Osteocyte (in vitro differentiated cells): ENCODE data around the gene ACSF3. TPM values are rescaled to one million over a fixed set of nuclear protein-coding genes. Genes with fewer than 3 reads are reported as not detected.
A peak's percentile ranks its signal among the peaks of the same experiment; 100 is the strongest.
"Not testable (repeated sequence)": the region's sequence is repeated elsewhere in the genome, so short reads cannot be mapped to it uniquely, and the experiment has no call there.

Source experiments
- DNase-seq: peaks from one replicate; pipeline ENCODE4 v3.0.0; 2021; ENCODE audit warnings: mixed read lengths; ENCODE audit not compliant: unreplicated experiment; ENCODE audit errors: extremely low spot score
- H3K27ac Mint-ChIP-seq: one replicate; pipeline ENCODE4 v1.8.0; 2021; ENCODE audit warnings: mild to moderate bottlenecking, mixed read lengths; ENCODE audit not compliant: unreplicated experiment
- H3K27me3 Mint-ChIP-seq: one replicate; pipeline ENCODE4 v1.8.0; 2021; ENCODE audit warnings: mixed read lengths; ENCODE audit not compliant: unreplicated experiment
- H3K36me3 Mint-ChIP-seq: one replicate; pipeline ENCODE4 v1.8.0; 2021; ENCODE audit warnings: mixed read lengths; ENCODE audit not compliant: unreplicated experiment
- H3K4me1 Mint-ChIP-seq: one replicate; pipeline ENCODE4 v1.8.0; 2021; ENCODE audit warnings: mixed read lengths; ENCODE audit not compliant: unreplicated experiment
- H3K4me3 Mint-ChIP-seq: one replicate; pipeline ENCODE4 v1.8.0; 2021; ENCODE audit warnings: mild to moderate bottlenecking, moderate library complexity, mixed read lengths; ENCODE audit not compliant: unreplicated experiment
- H3K9me3 Mint-ChIP-seq: one replicate; pipeline ENCODE4 v1.8.0; 2021; ENCODE audit warnings: mixed read lengths; ENCODE audit not compliant: unreplicated experiment
- CTCF ChIP-seq: fragments of 200-600 bp; sonication (generic); IDR thresholded peaks from 2 replicates; pipeline ENCODE4 v1.5.0; 2021; ENCODE audit warnings: antibody characterized with exemption, mild to moderate bottlenecking, moderate library complexity
- total RNA-seq: library from RNA; stranded (reverse); gene quantifications from 2 replicates; pipeline ENCODE4 v1.2.1, GENCODE V29; 2021

ACSF3 gene
- total RNA-seq, 1 donor from 2014 or later, result 33.5 TPM

GRCh38 chr16:89087922-89088497 lies 5.6 kb upstream of the ACSF3 start:
- DNase-seq, result no peak
- Mint-ChIP-seq H3K36me3 (no peaks in the 10 kb centered on the region), H3K4me3 (no peak overlapping the region), H3K4me1 (no peaks in the 10 kb centered on the region), H3K27me3 (peaks cover 27% of the 10 kb centered on the region), H3K9me3 (no peaks in the 10 kb centered on the region), H3K27ac (no peak overlapping the region)
- no peak for TF ChIP-seq CTCF

GRCh38 chr16:89089120-89089519 lies 4.5 kb upstream of the ACSF3 start:
- Mint-ChIP-seq H3K36me3 (no peaks in the 10 kb centered on the region), H3K27ac (no peak overlapping the region), H3K4me3 (no peak overlapping the region), H3K4me1 (peaks cover under 1% of the 10 kb centered on the region), H3K9me3 (no peaks in the 10 kb centered on the region), H3K27me3 (peaks cover 27% of the 10 kb centered on the region)
- no peak for TF ChIP-seq CTCF
- DNase-seq, result no peak

DNA sequence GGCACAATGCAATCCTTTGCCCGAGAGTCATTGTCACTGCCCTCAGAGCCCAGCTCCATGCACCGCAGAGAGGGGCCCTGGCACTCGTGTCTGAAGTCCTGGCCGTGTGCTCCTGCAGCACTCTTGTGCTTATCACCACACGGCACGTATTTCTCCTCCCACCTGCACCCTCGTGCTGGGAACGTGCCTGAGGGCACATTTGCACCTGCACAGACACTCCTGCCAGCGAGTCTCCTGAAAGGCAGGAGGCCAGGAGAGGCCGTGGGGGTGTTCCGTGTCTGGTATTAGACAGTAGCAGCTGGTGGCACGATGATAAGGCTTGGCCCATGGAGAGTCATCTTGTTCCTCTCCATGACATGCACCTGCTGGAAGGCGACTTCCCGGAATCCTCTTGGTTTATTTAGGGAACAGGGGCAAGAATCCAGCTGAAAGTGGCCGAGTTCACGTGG lies 3.4 kb upstream of the ACSF3 start:
- no peak for TF ChIP-seq CTCF
- no peak for DNase-seq
- Mint-ChIP-seq H3K4me3 (no peak overlapping the region), H3K27ac (no peak overlapping the region), H3K27me3 (peaks cover 27% of the 10 kb centered on the region), H3K36me3 (no peaks in the 10 kb centered on the region), H3K9me3 (no peaks in the 10 kb centered on the region), H3K4me1 (peaks cover 11% of the 10 kb centered on the region)

DNA sequence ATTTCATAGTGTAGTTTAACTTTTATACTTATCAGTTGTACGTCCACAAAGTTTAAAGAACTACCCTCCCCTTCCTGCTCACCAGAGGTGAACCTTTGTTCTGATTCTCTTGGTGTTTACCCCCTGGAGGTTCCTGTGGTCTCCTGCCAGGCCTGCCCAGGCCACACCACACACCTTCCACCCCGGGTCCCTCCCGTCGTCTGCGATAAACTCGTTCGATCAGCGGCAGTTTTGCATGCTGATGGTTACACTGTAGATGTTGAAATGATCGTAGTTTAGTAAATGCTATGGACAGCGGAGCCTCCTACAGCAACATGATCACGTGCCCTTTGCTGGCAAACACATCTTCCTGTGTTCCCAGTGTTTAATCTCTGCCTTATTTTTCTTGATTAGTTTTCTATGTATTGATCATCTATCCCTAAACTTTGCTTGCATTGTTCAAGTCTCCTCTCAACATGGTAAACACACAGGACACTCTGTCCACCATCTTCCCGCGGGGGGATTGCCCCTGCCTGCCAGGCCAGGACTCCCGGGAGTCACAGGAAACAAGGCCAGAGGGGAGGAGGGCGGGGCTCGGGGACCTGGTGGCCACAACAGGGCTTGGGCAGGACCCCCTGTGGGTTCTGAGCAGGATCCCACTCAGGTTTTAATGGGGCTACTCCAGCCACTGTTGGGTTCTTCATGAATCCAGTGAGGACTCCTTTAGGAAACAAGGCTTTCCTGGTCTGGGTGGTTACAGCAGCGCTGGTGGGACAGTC lies 2.8 kb upstream of the ACSF3 start:
- Mint-ChIP-seq H3K27me3 (peaks cover 27% of the 10 kb centered on the region), H3K4me3 (no peak overlapping the region), H3K36me3 (no peaks in the 10 kb centered on the region), H3K27ac (no peak overlapping the region), H3K4me1 (peaks cover 16% of the 10 kb centered on the region), H3K9me3 (no peaks in the 10 kb centered on the region)
- no peak for TF ChIP-seq CTCF
- DNase-seq, result no peak

GRCh38 chr16:89092013-89092412 lies 1.6 kb upstream of the ACSF3 start:
- Mint-ChIP-seq H3K36me3 (no peaks in the 10 kb centered on the region), H3K4me3 (peak overlapping the region; percentile 28), H3K27ac (no peak overlapping the region), H3K9me3 (no peaks in the 10 kb centered on the region), H3K27me3 (peaks cover 27% of the 10 kb centered on the region), H3K4me1 (peaks cover 16% of the 10 kb centered on the region)
- TF ChIP-seq CTCF, result no peak
- no peak for DNase-seq

GRCh38 chr16:89093252-89093601 lies 425 bp upstream of the ACSF3 start:
- not testable (repeated sequence) for H3K9me3 Mint-ChIP-seq, H3K36me3 Mint-ChIP-seq, DNase-seq
- H3K27ac Mint-ChIP-seq, result peak overlapping the region; percentile 50
- peaks cover 23% of the 10 kb centered on the region for H3K27me3 Mint-ChIP-seq
- peaks cover 22% of the 10 kb centered on the region for H3K4me1 Mint-ChIP-seq
- peak overlapping the region; percentile 65 for H3K4me3 Mint-ChIP-seq
